Upper lobe of left lung (tissue), 4 donors: ENCODE measurements around the gene ACSL3.

ENCODE experiments used
- CTCF ChIP-seq, 6 experiments: fragments of 450-650 bp in 4 of 6; fragments of 200-600 bp in 2 of 6; sonication (generic) in 2 of 6; IDR thresholded peaks; one replicate each; pipeline ENCODE4 v1.5.1; 2016 to 2019; ENCODE audit warnings: antibody characterized with exemption in 6 of 6
- POLR2A ChIP-seq, 4 donors: fragments of 450-650 bp; IDR thresholded peaks; one replicate each; pipeline ENCODE4 v1.5.1; 2016 to 2017; ENCODE audit warnings: antibody characterized with exemption in 4 of 4, mild to moderate bottlenecking in 2 of 4

GRCh38 chr2:222893716-222894115 is 32.9 kb downstream of the ACSL3 start:
- TF ChIP-seq CTCF (IDR thresholded peaks at IDR 0.05): no peak
- TF ChIP-seq POLR2A (IDR thresholded peaks at IDR 0.05): no peak
